ENCODE results near the gene CPNE5. TPM values are rescaled to one million over a fixed set of nuclear protein-coding genes. Genes with fewer than 3 reads are reported as not detected.
A peak's percentile ranks its signal among the peaks of the same experiment; 100 is the strongest.
"Not testable (repeated sequence)": the region's sequence is repeated elsewhere in the genome, so short reads cannot be mapped to it uniquely, and the experiment has no call there.

The CPNE5 gene
- polyA plus RNA-seq, 1 of the 3 experiments (the other 2 are of a cell fraction), result 0.30 TPM

DNA sequence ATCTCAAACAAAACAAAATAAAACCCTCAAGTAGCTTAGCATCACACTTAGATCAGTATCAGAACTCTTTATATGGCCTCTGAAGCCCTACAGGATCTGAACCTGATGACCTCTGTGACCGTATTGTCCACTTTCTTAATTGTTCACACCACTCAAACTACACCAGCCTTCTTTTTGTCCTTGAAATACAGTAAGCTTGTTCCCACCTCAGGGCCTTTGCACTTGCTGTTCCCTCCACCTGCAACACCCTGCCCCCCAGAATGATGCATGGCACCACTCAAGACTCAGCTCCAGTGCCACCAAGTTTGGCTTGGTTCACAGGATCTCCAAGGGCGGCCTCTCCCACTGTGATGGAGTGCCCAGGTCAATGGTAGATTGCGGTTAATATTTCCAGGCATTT is 25.7 kb downstream of the CPNE5 start:
- Histone ChIP-seq H3K9me2 (no peaks in the 10 kb centered on the region), H4K20me1 (ENCODE audit: insufficient read depth) (no peaks in the 10 kb centered on the region), H3K9ac (no peak overlapping the region), H2AFZ (ENCODE audit: low read depth) (no peak overlapping the region), H3K79me2 (ENCODE audit: insufficient read depth) (no peaks in the 10 kb centered on the region), H3K4me2 (no peak overlapping the region), H3K4me3 (ENCODE audit: low read depth in 2 of 2, low read length in 1 of 2) (no peak overlapping the region), H3K9me3 (no peaks in the 10 kb centered on the region), H3K4me1 (ENCODE audit: control insufficient read depth in 1 of 2, insufficient read depth in 2 of 2, low read depth in 1 of 2, low read length in 1 of 2) (no peaks in the 10 kb centered on the region), H3K27ac (ENCODE audit: low read depth in 2 of 2, low read length in 1 of 2) (no peak overlapping the region), H3F3A (replicated peaks; ENCODE audit: insufficient read depth) (no peaks in the 10 kb centered on the region), H3K36me3 (replicated peaks in 1 of 2; ENCODE audit: control insufficient read depth in 1 of 2, insufficient read depth in 2 of 2, low read length in 1 of 2) (no peaks in the 10 kb centered on the region), H3K27me3 (ENCODE audit: insufficient read depth) (no peaks in the 10 kb centered on the region)
- WGBS (ENCODE audit: low lambda C conversion rate), result 90% methylated on average over 3 of the region's 3 CpGs
- CTCF ChIA-PET, result no interaction called here
- POLR2A ChIA-PET, result no interaction called here
- TF ChIP-seq, protein P1, sequence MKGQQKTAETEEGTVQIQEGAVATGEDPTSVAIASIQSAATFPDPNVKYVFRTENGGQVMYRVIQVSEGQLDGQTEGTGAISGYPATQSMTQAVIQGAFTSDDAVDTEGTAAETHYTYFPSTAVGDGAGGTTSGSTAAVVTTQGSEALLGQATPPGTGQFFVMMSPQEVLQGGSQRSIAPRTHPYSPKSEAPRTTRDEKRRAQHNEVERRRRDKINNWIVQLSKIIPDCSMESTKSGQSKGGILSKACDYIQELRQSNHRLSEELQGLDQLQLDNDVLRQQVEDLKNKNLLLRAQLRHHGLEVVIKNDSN (IDR thresholded peaks at IDR 0.05; ENCODE audit: borderline replicate concordance, low read depth), result no peak
- no peak for DNase-seq

DNA sequence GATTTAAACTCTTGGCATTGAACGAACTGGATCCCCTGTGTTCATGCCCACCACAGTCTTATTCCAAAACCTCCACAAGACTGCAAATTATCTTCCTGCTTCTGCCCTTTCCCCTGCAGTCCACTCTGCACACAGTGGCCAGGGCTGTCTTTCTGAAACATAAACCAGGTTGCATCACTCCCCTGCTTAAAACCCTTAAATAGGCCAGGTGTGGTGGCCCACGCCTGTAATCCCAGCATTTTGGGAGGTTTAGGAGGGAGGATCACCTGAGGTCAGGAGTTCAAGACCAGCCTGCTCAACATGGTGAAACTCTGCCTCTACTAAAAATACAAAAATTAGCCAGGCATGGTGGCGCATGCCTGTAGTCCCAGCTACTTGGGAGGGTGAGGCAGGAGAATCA is 26.2 kb downstream of the CPNE5 start:
- H3K36me3 ChIP-seq (replicated peaks in 1 of 2; ENCODE audit: control insufficient read depth in 1 of 2, insufficient read depth in 2 of 2, low read length in 1 of 2); H3K27ac ChIP-seq (ENCODE audit: low read depth in 2 of 2, low read length in 1 of 2); H3K9me2 ChIP-seq; H3K9me3 ChIP-seq; H3K79me2 ChIP-seq (ENCODE audit: insufficient read depth); H3K9ac ChIP-seq; H3K4me3 ChIP-seq (ENCODE audit: low read depth in 2 of 2, low read length in 1 of 2); H3F3A ChIP-seq (replicated peaks; ENCODE audit: insufficient read depth); POLR2A ChIA-PET; H3K4me2 ChIP-seq; H3K4me1 ChIP-seq (ENCODE audit: control insufficient read depth in 1 of 2, insufficient read depth in 2 of 2, low read depth in 1 of 2, low read length in 1 of 2); DNase-seq; H3K27me3 ChIP-seq (ENCODE audit: insufficient read depth); H2AFZ ChIP-seq (ENCODE audit: low read depth); H4K20me1 ChIP-seq (ENCODE audit: insufficient read depth): not testable (repeated sequence)
- 90% methylated on average over 3 of the region's 3 CpGs for WGBS (ENCODE audit: low lambda C conversion rate)
- CTCF ChIA-PET, result interaction anchor here (1.4 to 1.5 kb wide), 2 partner anchors 17 to 46 kb away, joined by 3 to 5 read pairs; no protein-coding TSS in a partner anchor

DNA sequence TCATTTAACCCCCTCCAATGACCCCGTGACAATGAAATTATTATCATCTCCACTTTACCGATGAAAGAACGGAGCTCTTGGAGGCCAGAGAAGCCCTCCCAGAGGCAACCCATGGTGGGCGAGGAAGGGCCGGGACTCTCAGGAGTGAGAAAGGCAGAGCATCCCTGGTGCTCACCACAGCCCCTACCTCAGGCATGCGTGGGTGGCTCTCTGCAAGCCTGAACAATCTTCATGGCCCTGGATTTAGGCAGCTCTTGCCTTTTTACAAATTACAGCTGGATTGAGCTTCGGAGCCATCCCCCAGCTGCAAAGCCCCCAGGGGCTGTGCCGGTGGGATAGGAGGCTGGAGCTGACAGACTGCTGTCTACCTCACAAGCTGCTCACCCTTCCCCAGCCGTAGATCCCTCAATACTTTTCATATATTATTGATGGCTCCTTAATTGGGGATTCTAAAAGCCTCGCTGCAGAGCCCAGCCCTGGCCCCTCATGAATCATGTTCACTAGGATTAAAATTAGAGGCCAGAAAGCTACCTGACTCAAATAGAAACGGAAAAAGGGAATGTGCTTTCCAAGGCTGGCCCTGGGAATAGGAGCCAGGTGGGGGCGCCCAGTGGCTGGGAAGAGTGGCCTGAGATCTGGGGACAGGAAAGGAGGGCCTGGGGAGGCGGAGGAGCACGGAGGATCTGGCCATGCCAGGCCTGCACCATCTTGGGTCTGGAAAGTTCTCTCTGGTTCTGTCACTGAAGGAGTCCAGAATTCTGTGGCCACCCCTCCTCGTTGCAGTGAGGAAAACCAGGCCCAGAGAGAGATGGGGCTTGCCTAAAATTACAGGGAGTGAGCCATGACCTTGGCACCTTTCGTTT is 29.1 kb downstream of the CPNE5 start:
- H2AFZ ChIP-seq (ENCODE audit: low read depth), result no peak overlapping the region
- WGBS (ENCODE audit: low lambda C conversion rate), result 83% methylated on average over 15 of the region's 16 CpGs
- no peak for DNase-seq
- H3K9me3 ChIP-seq, result no peaks in the 10 kb centered on the region
- no peaks in the 10 kb centered on the region for H3F3A ChIP-seq (replicated peaks; ENCODE audit: insufficient read depth)
- no peak overlapping the region for H3K4me3 ChIP-seq (ENCODE audit: low read depth in 2 of 2, low read length in 1 of 2)
- H3K9me2 ChIP-seq, result no peaks in the 10 kb centered on the region
- no peak overlapping the region for H3K4me2 ChIP-seq
- no peaks in the 10 kb centered on the region for H3K36me3 ChIP-seq (replicated peaks in 1 of 2; ENCODE audit: control insufficient read depth in 1 of 2, insufficient read depth in 2 of 2, low read length in 1 of 2)
- ChIA-PET POLR2A (interaction anchor here (0.6 to 1.4 kb wide), 2 partner anchors 10 to 65 kb away, joined by 3 read pairs; partner anchors contain the start of gene PPIL1), CTCF (interaction anchor here (0.8 to 2.4 kb wide), 11 partner anchors 9 to 41 kb away, joined by 3 to 11 read pairs (median 5); no protein-coding TSS in a partner anchor)
- no peaks in the 10 kb centered on the region for H3K79me2 ChIP-seq (ENCODE audit: insufficient read depth)
- H3K27ac ChIP-seq (ENCODE audit: low read depth in 2 of 2, low read length in 1 of 2), result no peak overlapping the region
- no peak overlapping the region for H3K9ac ChIP-seq
- TF ChIP-seq POLR2AphosphoS5 (IDR thresholded peaks at IDR 0.05; ENCODE audit: low read depth, low read length), result no peak
- peak; percentile 45 for TF ChIP-seq RAD21 (IDR thresholded peaks at IDR 0.05; ENCODE audit: low read length)
- TF ChIP-seq SMC3 (IDR thresholded peaks at IDR 0.05; ENCODE audit: low read depth, low read length), result peak; percentile 25
- no peak for TF ChIP-seq NFIC (IDR thresholded peaks at IDR 0.05; ENCODE audit: borderline replicate concordance)
- TF ChIP-seq FOXM1 (IDR thresholded peaks at IDR 0.05; ENCODE audit: low read depth), result no peak
- H3K4me1 ChIP-seq (ENCODE audit: control insufficient read depth in 1 of 2, insufficient read depth in 2 of 2, low read depth in 1 of 2, low read length in 1 of 2), result no peaks in the 10 kb centered on the region
- no peaks in the 10 kb centered on the region; the same call in 1 of the 2 replicates for H3K27me3 ChIP-seq (ENCODE audit: insufficient read depth)
- no peaks in the 10 kb centered on the region for H4K20me1 ChIP-seq (ENCODE audit: insufficient read depth)
